Measurements from ENCODE around the gene SCFD2.
"Not testable (repeated sequence)": the region's sequence is repeated elsewhere in the genome, so short reads cannot be mapped to it uniquely, and the experiment has no call there.

SCFD2 gene

GRCh38 chr4:53185869-53186585, 179.8 kb downstream of the SCFD2 start:
- no peak for DNase-seq

- DNase-seq, result no peak
Measured at GRCh38 chr4:53183754-53184153, 182.1 kb downstream of the SCFD2 start.

- not testable (repeated sequence) for DNase-seq
Measured at GRCh38 chr4:53177751-53178150, 188.1 kb downstream of the SCFD2 start.

GRCh38 chr4:53175640-53176039, 190.2 kb downstream of the SCFD2 start:
- no peak for DNase-seq

GRCh38 chr4:53174823-53175222, 191.0 kb downstream of the SCFD2 start:
- no peak for DNase-seq

- no peak for DNase-seq
Measured at GRCh38 chr4:53173576-53173975, 192.3 kb downstream of the SCFD2 start.

GRCh38 chr4:53171797-53172196, 194.1 kb downstream of the SCFD2 start:
- no peak for DNase-seq

- DNase-seq, result no peak
Measured at GRCh38 chr4:53169695-53170617, 195.9 kb downstream of the SCFD2 start.

- DNase-seq, result no peak
Measured at GRCh38 chr4:53168228-53168627, 197.6 kb downstream of the SCFD2 start.

- DNase-seq, result no peak
Measured at GRCh38 chr4:53162969-53163368, 202.9 kb downstream of the SCFD2 start.

- DNase-seq, result no peak
Measured at GRCh38 chr4:53161787-53162433, 204.0 kb downstream of the SCFD2 start.

- DNase-seq, result no peak
Measured at GRCh38 chr4:53161051-53161786, 204.6 kb downstream of the SCFD2 start.

- DNase-seq, result no peak
Measured at GRCh38 chr4:53156896-53157295, 209.0 kb downstream of the SCFD2 start.

GRCh38 chr4:53152467-53152866, 213.4 kb downstream of the SCFD2 start:
- DNase-seq, result no peak

- DNase-seq, result no peak
Measured at GRCh38 chr4:53151489-53151788, 214.4 kb downstream of the SCFD2 start.

GRCh38 chr4:53150631-53151488, 215.0 kb downstream of the SCFD2 start:
- no peak for DNase-seq

- DNase-seq, result no peak
Measured at GRCh38 chr4:53147711-53148110, 218.2 kb downstream of the SCFD2 start.

- DNase-seq, result no peak
Measured at GRCh38 chr4:53147197-53147596, 218.7 kb downstream of the SCFD2 start.

GRCh38 chr4:53141308-53141707, 224.6 kb downstream of the SCFD2 start:
- no peak for DNase-seq

- not testable (repeated sequence) for DNase-seq
Measured at GRCh38 chr4:53139256-53139655, 226.6 kb downstream of the SCFD2 start.

- no peak for DNase-seq
Measured at GRCh38 chr4:53137468-53137867, 228.4 kb downstream of the SCFD2 start.

GRCh38 chr4:53136954-53137353, 228.9 kb downstream of the SCFD2 start:
- DNase-seq, result no peak
